IPS-18a (cell line): Measurements from ENCODE around the gene ADGRG2.

ENCODE experiments used
- H3K27ac ChIP-seq: one replicate; pipeline ENCODE4 v1.5.1; 2013; ENCODE audit warnings: low read length
- H3K27me3 ChIP-seq: one replicate; pipeline ENCODE4 v1.6.1; 2013; ENCODE audit warnings: mild to moderate bottlenecking, low read length; ENCODE audit not compliant: control insufficient read depth, insufficient read depth
- H3K36me3 ChIP-seq: one replicate; pipeline ENCODE4 v1.6.1; 2013; ENCODE audit warnings: low read depth, low read length; ENCODE audit not compliant: control insufficient read depth
- H3K4me1 ChIP-seq: one replicate; pipeline ENCODE4 v1.6.1; 2013; ENCODE audit warnings: low read depth, low read length; ENCODE audit not compliant: control insufficient read depth
- H3K4me3 ChIP-seq: one replicate; pipeline ENCODE4 v1.5.1; 2013; ENCODE audit warnings: low read length
- H3K9ac ChIP-seq: one replicate; pipeline ENCODE4 v1.6.1; 2013; ENCODE audit warnings: mild to moderate bottlenecking, low read length, moderate library complexity
- H3K9me3 ChIP-seq: one replicate; pipeline ENCODE4 v1.6.1; 2013; ENCODE audit warnings: low read depth, low read length; ENCODE audit not compliant: control insufficient read depth

The ADGRG2 gene

GRCh38 chrX:18949291-18949943, 172.9 kb downstream of the ADGRG2 start:
- Histone ChIP-seq H3K4me1 (no peaks in the 10 kb centered on the region), H3K27me3 (no peaks in the 10 kb centered on the region), H3K27ac (no peak overlapping the region), H3K9me3 (peaks cover 20% of the 10 kb centered on the region), H3K9ac (no peak overlapping the region), H3K4me3 (no peak overlapping the region), H3K36me3 (peaks cover 3% of the 10 kb centered on the region)

GRCh38 chrX:18946611-18947010, 175.7 kb downstream of the ADGRG2 start:
- H3K4me1 ChIP-seq, result no peaks in the 10 kb centered on the region
- H3K27ac ChIP-seq, result no peak overlapping the region
- no peak overlapping the region for H3K9ac ChIP-seq
- no peaks in the 10 kb centered on the region for H3K27me3 ChIP-seq
- peaks cover 22% of the 10 kb centered on the region for H3K9me3 ChIP-seq
- H3K4me3 ChIP-seq, result no peak overlapping the region
- peaks cover 7% of the 10 kb centered on the region for H3K36me3 ChIP-seq

- peaks cover 7% of the 10 kb centered on the region for H3K36me3 ChIP-seq
- H3K27me3 ChIP-seq, result no peaks in the 10 kb centered on the region
- H3K9me3 ChIP-seq, result peaks cover 27% of the 10 kb centered on the region
- H3K4me1 ChIP-seq, result no peaks in the 10 kb centered on the region
- H3K27ac ChIP-seq, result no peak overlapping the region
- no peak overlapping the region for H3K4me3 ChIP-seq
- H3K9ac ChIP-seq, result no peak overlapping the region
Measured at GRCh38 chrX:18946157-18946556, 176.1 kb downstream of the ADGRG2 start.

DNA sequence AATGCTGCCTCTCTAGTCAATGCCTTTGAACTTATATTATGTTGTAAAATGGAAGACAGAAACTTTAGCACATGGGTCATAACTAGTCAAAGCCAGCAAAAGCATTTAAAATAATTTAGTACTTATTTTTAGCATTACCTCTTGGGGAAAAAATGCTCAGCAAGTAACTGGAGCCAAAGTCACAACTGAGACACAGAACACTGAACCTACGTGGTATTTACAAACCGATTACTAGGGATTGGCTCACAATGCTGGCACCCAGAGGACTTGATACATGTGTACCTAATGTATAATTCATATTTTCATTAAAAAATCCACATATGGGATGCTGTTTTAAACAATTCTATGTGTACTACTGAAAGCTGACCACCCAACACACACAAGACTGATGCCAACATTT, 176.8 kb downstream of the ADGRG2 start:
- Histone ChIP-seq H3K4me1 (no peaks in the 10 kb centered on the region), H3K27me3 (no peaks in the 10 kb centered on the region), H3K36me3 (peaks cover 7% of the 10 kb centered on the region), H3K27ac (no peak overlapping the region), H3K4me3 (no peak overlapping the region), H3K9me3 (peaks cover 23% of the 10 kb centered on the region), H3K9ac (no peak overlapping the region)

GRCh38 chrX:18944482-18944881, 177.8 kb downstream of the ADGRG2 start:
- no peak overlapping the region for H3K4me3 ChIP-seq
- H3K36me3 ChIP-seq, result peaks cover 7% of the 10 kb centered on the region
- H3K27me3 ChIP-seq, result no peaks in the 10 kb centered on the region
- H3K9me3 ChIP-seq, result peaks cover 20% of the 10 kb centered on the region
- H3K27ac ChIP-seq, result no peak overlapping the region
- H3K9ac ChIP-seq, result no peak overlapping the region
- H3K4me1 ChIP-seq, result no peaks in the 10 kb centered on the region

DNA sequence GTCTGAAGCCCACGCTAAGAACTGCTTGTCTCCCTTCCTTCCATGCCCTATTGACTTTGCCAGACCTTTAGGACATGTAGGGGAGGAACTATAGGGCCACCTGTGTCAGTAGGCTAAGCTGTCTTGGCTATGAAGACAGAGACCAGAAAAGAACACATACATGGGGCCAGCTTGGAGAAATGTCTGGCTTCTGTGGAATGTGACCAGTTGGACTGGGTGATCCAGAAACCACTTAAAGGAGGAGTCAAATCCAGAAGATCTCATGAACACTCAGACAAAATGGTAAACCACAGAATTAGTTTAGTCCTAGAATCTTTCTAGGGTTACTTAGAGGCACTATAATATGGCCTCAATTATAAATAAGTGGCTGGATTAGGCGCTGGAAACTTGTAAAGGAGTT, 180.4 kb downstream of the ADGRG2 start:
- H3K27ac ChIP-seq, result no peak overlapping the region
- H3K9ac ChIP-seq, result no peak overlapping the region
- no peaks in the 10 kb centered on the region for H3K4me1 ChIP-seq
- peaks cover 7% of the 10 kb centered on the region for H3K36me3 ChIP-seq
- H3K4me3 ChIP-seq, result no peak overlapping the region
- no peaks in the 10 kb centered on the region for H3K27me3 ChIP-seq
- H3K9me3 ChIP-seq, result peaks cover 17% of the 10 kb centered on the region
